GM12872 (cell line): ENCODE data around the gene UNC93B1.
A peak's percentile ranks its signal among the peaks of the same experiment; 100 is the strongest.

ENCODE experiments used
- CTCF ChIP-seq: IDR thresholded peaks from 3 replicates; pipeline ENCODE4 v1.5.1; 2011; ENCODE audit warnings: low read depth, mild to moderate bottlenecking, low read length, moderate library complexity; ENCODE audit not compliant: insufficient read depth

UNC93B1 gene

GRCh38 chr11:67983951-67984350 is 19.9 kb downstream of the UNC93B1 start:
- no peak for TF ChIP-seq CTCF

GRCh38 chr11:67955461-67956007 is 48.4 kb downstream of the UNC93B1 start:
- TF ChIP-seq CTCF, result peak; percentile 64; the same call in 2 of the 3 replicates
